SH-SY5Y (cell line): ENCODE measurements around the gene SLC9A9.

Source experiments
- GATA2 ChIP-seq: IDR thresholded peaks from 2 replicates; pipeline ENCODE4 v1.6.1; 2011; ENCODE audit warnings: mild to moderate bottlenecking, low read depth, low read length
- GATA3 ChIP-seq: IDR thresholded peaks from 2 replicates; pipeline ENCODE4 v1.6.1; 2011; ENCODE audit warnings: low read depth, mild to moderate bottlenecking, low read length, moderate library complexity

- TF ChIP-seq GATA3 = no peak
- TF ChIP-seq GATA2 = no peak
Measured at GRCh38 chr3:143832433-143832832, 15.8 kb downstream of the SLC9A9 start.
